Erythroblast (primary cell): ENCODE measurements around the gene FBXO41.

Experiments used
- GATA1 ChIP-seq: IDR thresholded peaks from 2 replicates; pipeline ENCODE4 v1.6.1; 2011; ENCODE audit warnings: low read depth, mild to moderate bottlenecking, control low read depth, low read length, moderate library complexity
- POLR2A ChIP-seq: IDR thresholded peaks from 2 replicates; pipeline ENCODE4 v1.6.1; 2011; ENCODE audit warnings: mild to moderate bottlenecking, low read length

- no peak for TF ChIP-seq POLR2A
- TF ChIP-seq GATA1, result no peak
Measured at GRCh38 chr2:73257425-73258125, 26.7 kb downstream of the FBXO41 start.
